GM18502 (cell line): ENCODE results near the gene LYZL1.
"Not testable (repeated sequence)": the region's sequence is repeated elsewhere in the genome, so short reads cannot be mapped to it uniquely, and the experiment has no call there.

Source experiments
- ATAC-seq: cut with Tn5 transposase; IDR thresholded peaks from one replicate; pipeline ENCODE4 v1.9.1; 2021; ENCODE audit warnings: mild to moderate bottlenecking; ENCODE audit not compliant: unreplicated experiment, poor library complexity

LYZL1 gene

GRCh38 chr10:29288906-29289305 lies at the start of gene LYZL1:
TSS of gene LYZL1 (plus strand) at chr10:29289070. CDS start at chr10:29291868, 2,798 bp downstream.
- ATAC-seq = not testable (repeated sequence)

DNA sequence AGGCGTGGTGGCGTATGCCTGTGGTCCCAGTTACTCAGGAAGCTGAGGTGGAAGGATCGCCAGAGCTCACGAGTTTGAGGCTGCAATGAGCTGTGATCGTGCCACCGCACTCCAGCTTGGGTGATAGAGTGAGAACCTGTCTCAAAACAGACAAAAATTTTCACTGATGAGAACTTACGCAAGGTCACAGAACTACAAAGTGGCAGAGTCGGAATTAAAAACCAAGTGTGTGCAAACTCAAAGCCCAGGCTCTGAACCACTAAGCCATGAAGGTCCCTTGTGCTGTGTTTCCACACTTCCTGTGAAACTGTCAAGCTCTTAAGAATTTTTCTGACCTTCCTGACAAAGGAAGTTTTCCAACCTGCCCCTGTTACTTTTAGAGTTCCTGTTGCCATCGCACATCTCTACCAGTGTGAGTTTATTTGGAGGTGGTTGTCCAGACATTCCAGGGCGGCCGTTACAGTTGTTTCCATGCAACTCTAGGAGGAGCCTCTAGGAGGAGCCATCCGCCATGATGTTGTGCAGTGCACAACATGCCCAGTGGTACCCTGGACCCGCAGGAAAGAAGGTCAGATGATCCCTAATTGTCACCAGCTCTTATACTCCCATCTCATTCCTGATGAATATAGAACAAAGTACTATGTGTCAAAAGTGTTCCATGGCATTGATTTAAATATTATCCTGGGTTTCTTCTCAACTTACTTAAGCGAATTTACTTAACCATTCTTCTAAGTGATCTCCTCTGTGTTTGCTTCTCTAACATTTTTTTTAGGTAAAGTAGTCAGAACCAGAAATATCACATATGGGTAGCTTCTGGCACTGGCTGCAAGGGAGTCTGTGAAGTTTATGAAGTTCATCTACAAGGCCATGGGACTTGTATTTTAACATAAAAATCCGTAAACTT lies 49.0 kb upstream of the LYZL1 start:
- ATAC-seq = peak; percentile 55

- ATAC-seq = no peak
Observed at GRCh38 chr10:29240986-29241660, 47.7 kb upstream of the LYZL1 start.

- ATAC-seq = no peak
Observed at GRCh38 chr10:29241925-29242324, 46.9 kb upstream of the LYZL1 start.

DNA sequence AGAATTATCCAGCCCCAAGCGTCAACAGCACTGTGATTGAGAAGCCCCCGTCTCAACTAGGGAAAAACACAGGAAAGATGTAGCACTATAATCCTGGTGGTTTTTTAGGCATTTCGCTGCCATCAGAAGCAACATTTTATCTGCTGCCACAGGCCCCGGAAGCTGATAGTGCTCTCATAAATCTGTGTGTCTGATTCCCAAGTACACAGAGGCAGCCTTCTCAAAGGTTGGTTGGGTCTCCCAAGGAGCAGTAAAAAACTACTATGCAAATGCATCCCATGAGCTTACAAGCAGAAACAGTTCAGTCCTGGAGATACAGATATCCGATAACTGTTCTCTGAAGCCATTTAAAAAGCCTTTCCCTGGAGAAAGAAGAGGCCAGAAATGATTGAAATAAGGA lies 45.8 kb upstream of the LYZL1 start:
- ATAC-seq = no peak

GRCh38 chr10:29243750-29244149 lies 45.1 kb upstream of the LYZL1 start:
- no peak for ATAC-seq

- no peak for ATAC-seq
Observed at GRCh38 chr10:29244978-29245377, 43.9 kb upstream of the LYZL1 start.

- no peak for ATAC-seq
Observed at GRCh38 chr10:29245476-29245875, 43.4 kb upstream of the LYZL1 start.

GRCh38 chr10:29246449-29246848 lies 42.4 kb upstream of the LYZL1 start:
- ATAC-seq = no peak

DNA sequence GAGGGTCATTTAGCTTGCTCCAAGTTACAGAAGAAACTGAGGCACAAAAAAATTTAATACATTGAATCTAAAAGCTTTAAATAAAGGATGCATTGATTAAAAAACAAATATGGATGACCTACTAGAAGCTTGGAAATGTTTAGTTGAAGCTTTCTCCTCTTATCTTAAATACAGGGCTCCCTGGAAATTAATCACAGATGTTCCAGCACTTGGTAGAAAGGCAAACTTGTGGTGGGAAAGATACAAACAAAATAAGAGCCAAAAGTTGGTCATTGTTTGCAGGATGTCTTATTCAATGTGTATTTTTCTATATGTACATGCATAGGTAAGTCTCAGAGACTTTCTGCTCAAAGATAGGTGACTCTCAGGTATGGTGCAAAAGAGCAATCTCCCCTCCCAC lies 40.7 kb upstream of the LYZL1 start:
- no peak for ATAC-seq

GRCh38 chr10:29249018-29249417 lies 39.9 kb upstream of the LYZL1 start:
- ATAC-seq = no peak

DNA sequence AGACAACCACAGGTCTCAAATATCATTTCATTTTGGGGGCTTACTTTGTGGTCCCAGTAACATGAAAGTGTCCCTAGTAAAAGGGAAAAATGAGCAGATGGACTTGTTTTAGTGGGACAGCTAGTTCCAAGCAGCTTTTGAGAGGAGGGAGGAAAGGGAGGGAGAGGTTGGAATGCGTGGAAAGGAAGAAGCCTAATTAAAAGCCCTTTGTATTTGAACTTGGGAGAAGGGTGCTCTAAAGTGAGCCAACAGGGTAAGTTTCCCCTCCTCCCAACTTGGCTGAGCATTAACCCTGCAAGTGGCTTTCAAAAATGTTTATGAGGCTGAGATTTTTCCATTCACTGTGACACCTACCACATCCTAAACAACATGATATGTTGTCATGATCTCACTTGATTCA lies 38.8 kb upstream of the LYZL1 start:
- ATAC-seq = no peak

DNA sequence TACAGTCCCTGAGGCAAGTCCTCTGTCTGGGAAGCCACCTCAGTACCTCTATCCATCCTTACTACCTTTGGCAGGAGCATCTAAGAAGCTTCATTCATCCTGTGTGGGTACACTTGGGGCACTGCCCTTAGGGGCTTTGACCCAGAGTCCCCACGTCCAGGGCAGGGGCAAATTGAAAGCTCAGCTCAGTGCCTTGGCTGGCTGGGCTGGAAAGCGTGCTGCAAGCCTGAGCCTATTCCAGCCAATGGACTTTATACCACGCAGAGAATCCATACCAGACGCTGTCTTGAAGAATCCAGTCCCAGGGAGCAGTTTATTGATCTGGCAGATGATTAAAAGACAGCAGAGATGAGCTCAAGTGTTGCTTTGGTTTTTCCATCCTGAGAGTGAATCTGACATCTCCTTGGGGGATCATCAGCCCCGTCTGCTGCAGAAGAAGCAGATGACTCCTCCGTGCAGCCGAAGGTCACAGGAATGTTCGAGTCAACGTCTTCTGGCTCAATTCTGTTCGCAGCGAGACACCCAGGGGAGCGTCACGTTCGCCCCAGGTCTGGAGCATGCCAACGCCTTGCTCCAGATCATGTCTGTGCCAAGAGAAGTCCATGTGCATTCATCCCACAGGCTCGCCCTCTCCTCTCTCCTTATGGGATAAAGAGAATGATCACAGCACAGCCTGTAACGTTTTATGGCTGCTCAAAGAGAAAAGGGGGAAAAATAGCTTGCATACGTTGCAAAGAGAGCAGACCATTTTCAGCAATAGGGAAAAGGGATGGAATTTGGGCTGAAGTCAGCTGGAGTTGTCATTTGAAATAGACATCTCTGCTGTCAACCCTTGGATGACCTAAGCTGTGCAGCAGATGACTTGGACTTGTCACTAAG lies 35.8 kb upstream of the LYZL1 start:
- ATAC-seq = no peak

DNA sequence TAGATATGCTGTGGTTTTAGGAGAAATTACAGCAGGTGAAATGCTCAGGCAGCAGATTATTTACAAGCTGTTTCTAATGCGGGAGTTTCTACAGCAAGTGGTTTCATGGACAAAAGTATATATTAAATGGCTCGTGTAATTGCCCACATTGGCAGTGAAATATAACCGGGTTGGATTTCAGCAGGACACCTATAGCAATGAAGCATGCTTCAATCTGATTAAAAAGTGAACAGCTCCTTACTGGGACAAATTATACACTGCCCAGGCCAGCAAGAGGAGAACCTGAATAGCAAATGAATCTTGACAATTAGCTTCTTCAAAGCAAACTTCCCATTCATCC lies 35.2 kb upstream of the LYZL1 start:
- ATAC-seq = no peak

GRCh38 chr10:29254123-29255046 lies 34.5 kb upstream of the LYZL1 start:
- no peak for ATAC-seq

DNA sequence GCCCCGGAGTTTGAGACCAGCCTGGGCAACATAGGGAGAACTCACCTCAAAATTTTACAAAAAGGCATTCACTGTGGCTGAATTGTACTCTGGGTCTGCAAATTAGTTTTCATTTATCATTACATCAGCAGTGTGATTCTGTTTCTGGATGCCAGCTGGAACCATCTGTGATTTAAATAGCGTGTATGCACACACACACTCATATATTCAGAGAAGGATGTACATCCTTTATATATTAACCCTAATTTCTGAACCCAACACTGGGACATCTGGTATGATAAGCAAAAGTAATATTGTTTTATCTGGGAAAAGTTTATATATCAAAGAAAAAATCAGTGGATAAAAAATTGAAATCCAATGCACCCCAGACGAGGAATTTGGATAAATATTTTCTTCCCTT lies 33.8 kb upstream of the LYZL1 start:
- ATAC-seq = no peak

DNA sequence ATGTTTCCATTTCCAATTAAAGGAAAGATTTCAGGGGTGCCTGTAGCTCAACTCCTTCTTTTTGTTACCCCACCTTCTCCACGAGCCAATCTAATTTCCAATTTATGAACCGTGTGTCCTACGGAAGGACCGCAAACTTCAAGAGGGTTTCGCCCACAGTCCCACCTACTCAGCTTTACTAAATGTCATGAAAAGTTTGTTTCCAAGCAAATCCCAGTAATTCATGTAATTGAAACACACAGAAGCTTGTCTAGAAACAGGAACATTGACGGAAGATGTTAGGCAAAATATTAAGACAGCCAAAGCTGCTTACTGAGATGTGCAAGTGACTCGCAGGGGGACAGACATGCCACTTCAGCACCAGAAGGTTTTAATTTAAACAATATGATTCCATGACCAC lies 32.9 kb upstream of the LYZL1 start:
- ATAC-seq = no peak

- ATAC-seq = no peak
Observed at GRCh38 chr10:29256586-29256985, 32.3 kb upstream of the LYZL1 start.

DNA sequence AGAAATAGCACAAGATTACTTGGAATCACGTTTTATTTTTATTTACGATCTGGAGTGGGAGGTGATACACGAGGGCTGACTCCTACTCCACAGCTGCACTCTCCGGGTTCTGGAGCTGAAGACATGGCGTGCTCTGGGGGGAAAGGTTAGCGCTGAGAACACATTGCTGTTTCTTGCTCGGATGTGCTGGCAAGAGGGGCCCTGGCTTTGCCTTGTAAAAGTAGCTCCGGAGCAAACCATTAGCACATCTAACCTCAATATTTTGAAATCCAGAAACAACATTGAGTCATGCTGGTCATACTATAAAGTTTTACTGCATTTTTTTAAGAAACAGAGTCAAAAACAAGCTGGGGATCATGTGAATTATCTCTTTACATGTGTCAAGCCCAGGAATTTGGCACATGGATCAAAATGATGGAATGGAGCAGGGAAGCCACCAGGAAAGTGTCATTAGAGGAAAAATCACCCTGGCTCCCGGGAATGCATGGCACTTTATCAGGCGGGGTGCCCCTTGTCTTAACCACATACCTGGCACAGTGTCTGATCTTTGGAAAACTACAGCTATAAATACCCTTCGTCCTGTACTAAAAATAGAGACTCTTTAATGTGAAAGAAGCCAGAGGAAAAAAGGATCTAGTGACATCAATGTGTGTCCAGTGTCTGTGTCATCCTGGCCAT lies 31.6 kb upstream of the LYZL1 start:
- no peak for ATAC-seq
